22Rv1 (cell line): ENCODE measurements around the gene CTDSPL.

Experiments used
- CTCF ChIP-seq: fragments of 450-650 bp; IDR thresholded peaks from 2 replicates; pipeline ENCODE4 v1.5.1; 2017; ENCODE audit warnings: mild to moderate bottlenecking
- ZFX ChIP-seq: fragments of 450-650 bp; IDR thresholded peaks from 2 replicates; pipeline ENCODE4 v1.6.1; 2017; ENCODE audit warnings: antibody characterized with exemption, borderline replicate concordance

- TF ChIP-seq CTCF (no peak), ZFX (no peak)
These were observed 91.5 kb downstream of the CTDSPL start for GRCh38 chr3:37953226-37953625.
